Measurements from ENCODE around the gene IFT20.

IFT20 gene

GRCh38 chr17:28325211-28325610 is 10.1 kb downstream of the IFT20 start:
- Histone ChIP-seq H3K36me3 (ENCODE audit: control insufficient read depth, insufficient read depth, low read length) (peaks cover 12% of the 10 kb centered on the region), H3K9ac (ENCODE audit: low read length) (no peak overlapping the region), H3K4me1 (ENCODE audit: control insufficient read depth, insufficient read depth, low read length) (no peaks in the 10 kb centered on the region), H3K27me3 (ENCODE audit: control insufficient read depth, insufficient read depth, low read length) (no peaks in the 10 kb centered on the region), H3K27ac (ENCODE audit: low read depth, low read length) (no peak overlapping the region), H3K4me3 (ENCODE audit: low read length) (no peak overlapping the region)

- Histone ChIP-seq H3K27ac (ENCODE audit: low read depth, low read length) (no peak overlapping the region), H3K9ac (ENCODE audit: low read length) (no peak overlapping the region), H3K4me1 (ENCODE audit: control insufficient read depth, insufficient read depth, low read length) (no peaks in the 10 kb centered on the region), H3K4me3 (ENCODE audit: low read length) (no peak overlapping the region), H3K36me3 (ENCODE audit: control insufficient read depth, insufficient read depth, low read length) (peaks cover 12% of the 10 kb centered on the region), H3K27me3 (ENCODE audit: control insufficient read depth, insufficient read depth, low read length) (no peaks in the 10 kb centered on the region)
Measured at GRCh38 chr17:28324781-28325180, 10.5 kb downstream of the IFT20 start.

GRCh38 chr17:28324267-28324745 is 11.0 kb downstream of the IFT20 start:
- Histone ChIP-seq H3K27ac (ENCODE audit: low read depth, low read length) (no peak overlapping the region), H3K9ac (ENCODE audit: low read length) (no peak overlapping the region), H3K36me3 (ENCODE audit: control insufficient read depth, insufficient read depth, low read length) (peaks cover 10% of the 10 kb centered on the region), H3K27me3 (ENCODE audit: control insufficient read depth, insufficient read depth, low read length) (no peaks in the 10 kb centered on the region), H3K4me1 (ENCODE audit: control insufficient read depth, insufficient read depth, low read length) (peaks cover 2% of the 10 kb centered on the region), H3K4me3 (ENCODE audit: low read length) (no peak overlapping the region)

GRCh38 chr17:28320215-28321061 is 14.8 kb downstream of the IFT20 start:
- Histone ChIP-seq H3K4me1 (ENCODE audit: control insufficient read depth, insufficient read depth, low read length) (peaks cover 4% of the 10 kb centered on the region), H3K36me3 (ENCODE audit: control insufficient read depth, insufficient read depth, low read length) (no peaks in the 10 kb centered on the region), H3K4me3 (ENCODE audit: low read length) (no peak overlapping the region), H3K27me3 (ENCODE audit: control insufficient read depth, insufficient read depth, low read length) (no peaks in the 10 kb centered on the region), H3K27ac (ENCODE audit: low read depth, low read length) (no peak overlapping the region), H3K9ac (ENCODE audit: low read length) (no peak overlapping the region)

GRCh38 chr17:28319598-28319935 is 15.7 kb downstream of the IFT20 start:
- Histone ChIP-seq H3K27me3 (ENCODE audit: control insufficient read depth, insufficient read depth, low read length) (no peaks in the 10 kb centered on the region), H3K27ac (ENCODE audit: low read depth, low read length) (no peak overlapping the region), H3K4me1 (ENCODE audit: control insufficient read depth, insufficient read depth, low read length) (peaks cover 4% of the 10 kb centered on the region), H3K4me3 (ENCODE audit: low read length) (peak overlapping the region; percentile 85), H3K36me3 (ENCODE audit: control insufficient read depth, insufficient read depth, low read length) (no peaks in the 10 kb centered on the region), H3K9ac (ENCODE audit: low read length) (no peak overlapping the region)

- Histone ChIP-seq H3K4me3 (ENCODE audit: low read length) (peak within 1 kb of the TSS; percentile 85), H3K27me3 (ENCODE audit: control insufficient read depth, insufficient read depth, low read length) (no peaks in the 10 kb centered on the region), H3K9ac (ENCODE audit: low read length) (no peak within 1 kb of the TSS), H3K36me3 (ENCODE audit: control insufficient read depth, insufficient read depth, low read length) (no peaks in the 10 kb centered on the region), H3K4me1 (ENCODE audit: control insufficient read depth, insufficient read depth, low read length) (peaks cover 4% of the 10 kb centered on the region), H3K27ac (ENCODE audit: low read depth, low read length) (no peak within 1 kb of the TSS)
Measured at GRCh38 chr17:28318759-28319597, 16.3 kb downstream of the IFT20 start, which contains the start of gene TMEM97. Gene TMEM97 (plus strand): TSS chr17:28319200. CDS start chr17:28319240, 40 bp downstream.

- no peaks in the 10 kb centered on the region for H3K27me3 ChIP-seq (ENCODE audit: control insufficient read depth, insufficient read depth, low read length)
- H3K9ac ChIP-seq (ENCODE audit: low read length), result no peak overlapping the region
- H3K27ac ChIP-seq (ENCODE audit: low read depth, low read length), result no peak overlapping the region
- H3K36me3 ChIP-seq (ENCODE audit: control insufficient read depth, insufficient read depth, low read length), result no peaks in the 10 kb centered on the region
- peaks cover 4% of the 10 kb centered on the region for H3K4me1 ChIP-seq (ENCODE audit: control insufficient read depth, insufficient read depth, low read length)
- H3K4me3 ChIP-seq (ENCODE audit: low read length), result peak overlapping the region; percentile 85
Measured at GRCh38 chr17:28317966-28318758, 17.1 kb downstream of the IFT20 start.

GRCh38 chr17:28317099-28317965 is 17.9 kb downstream of the IFT20 start:
- no peaks in the 10 kb centered on the region for H3K36me3 ChIP-seq (ENCODE audit: control insufficient read depth, insufficient read depth, low read length)
- H3K27ac ChIP-seq (ENCODE audit: low read depth, low read length), result no peak overlapping the region
- no peaks in the 10 kb centered on the region for H3K27me3 ChIP-seq (ENCODE audit: control insufficient read depth, insufficient read depth, low read length)
- no peak overlapping the region for H3K9ac ChIP-seq (ENCODE audit: low read length)
- H3K4me1 ChIP-seq (ENCODE audit: control insufficient read depth, insufficient read depth, low read length), result peaks cover 4% of the 10 kb centered on the region
- no peak overlapping the region for H3K4me3 ChIP-seq (ENCODE audit: low read length)

- Histone ChIP-seq H3K4me1 (ENCODE audit: control insufficient read depth, insufficient read depth, low read length) (peaks cover 4% of the 10 kb centered on the region), H3K27ac (ENCODE audit: low read depth, low read length) (no peak overlapping the region), H3K36me3 (ENCODE audit: control insufficient read depth, insufficient read depth, low read length) (no peaks in the 10 kb centered on the region), H3K9ac (ENCODE audit: low read length) (no peak overlapping the region), H3K4me3 (ENCODE audit: low read length) (no peak overlapping the region), H3K27me3 (ENCODE audit: control insufficient read depth, insufficient read depth, low read length) (no peaks in the 10 kb centered on the region)
Measured at GRCh38 chr17:28315846-28316705, 19.2 kb downstream of the IFT20 start.

GRCh38 chr17:28313841-28314240 is 21.4 kb downstream of the IFT20 start:
- Histone ChIP-seq H3K4me3 (ENCODE audit: low read length) (no peak overlapping the region), H3K27ac (ENCODE audit: low read depth, low read length) (no peak overlapping the region)

GRCh38 chr17:28306954-28307401 is 28.3 kb downstream of the IFT20 start:
- no peaks in the 10 kb centered on the region for H3K4me1 ChIP-seq (ENCODE audit: control insufficient read depth, insufficient read depth, low read length)
- H3K27ac ChIP-seq (ENCODE audit: low read depth, low read length), result no peak overlapping the region
- no peaks in the 10 kb centered on the region for H3K27me3 ChIP-seq (ENCODE audit: control insufficient read depth, insufficient read depth, low read length)
- no peak overlapping the region for H3K9ac ChIP-seq (ENCODE audit: low read length)
- H3K36me3 ChIP-seq (ENCODE audit: control insufficient read depth, insufficient read depth, low read length), result no peaks in the 10 kb centered on the region
- H3K4me3 ChIP-seq (ENCODE audit: low read length), result no peak overlapping the region

More at GRCh38 chr17:28313841-28314240, 21.4 kb downstream of the IFT20 start:
- H3K4me1 ChIP-seq (ENCODE audit: control insufficient read depth, insufficient read depth, low read length), result no peaks in the 10 kb centered on the region
- no peaks in the 10 kb centered on the region for H3K27me3 ChIP-seq (ENCODE audit: control insufficient read depth, insufficient read depth, low read length)
- no peaks in the 10 kb centered on the region for H3K36me3 ChIP-seq (ENCODE audit: control insufficient read depth, insufficient read depth, low read length)
- H3K9ac ChIP-seq (ENCODE audit: low read length), result no peak overlapping the region

All from rectal smooth muscle tissue (tissue), 1 donor.